Stomach smooth muscle (tissue), 2 donors: Measurements from ENCODE around the gene RGMA.

ENCODE experiments used
- H3K27ac ChIP-seq: one replicate; pipeline ENCODE4 v1.7.0; 2013; ENCODE audit warnings: mild to moderate bottlenecking, low read length, inconsistent platforms
- H3K27me3 ChIP-seq, 2 donors: one replicate each; pipeline ENCODE4 v1.7.0; 2013; ENCODE audit warnings: low read length in 2 of 2; ENCODE audit not compliant: insufficient read depth in 2 of 2, control insufficient read depth in 1 of 2
- H3K36me3 ChIP-seq, 2 donors: one replicate each; pipeline ENCODE4 v1.7.0; 2013; ENCODE audit warnings: low read length in 2 of 2; ENCODE audit not compliant: control insufficient read depth in 2 of 2, insufficient read depth in 2 of 2
- H3K4me1 ChIP-seq: one replicate; pipeline ENCODE4 v1.7.0; 2013; ENCODE audit warnings: low read length; ENCODE audit not compliant: control insufficient read depth, insufficient read depth
- H3K4me3 ChIP-seq, 2 donors: one replicate each; pipeline ENCODE4 v1.7.0; 2013; ENCODE audit warnings: low read length in 2 of 2
- H3K9ac ChIP-seq, 2 donors: one replicate each; pipeline ENCODE4 v1.7.0; 2013; ENCODE audit warnings: low read length in 2 of 2, mild to moderate bottlenecking in 1 of 2
- H3K9me3 ChIP-seq, 2 donors: one replicate each; pipeline ENCODE4 v1.7.0; 2013; ENCODE audit warnings: low read length in 2 of 2; ENCODE audit not compliant: control insufficient read depth in 2 of 2
- donor health status: healthy.
- donor health status: Pancreatic carcinoma.

The RGMA gene

DNA sequence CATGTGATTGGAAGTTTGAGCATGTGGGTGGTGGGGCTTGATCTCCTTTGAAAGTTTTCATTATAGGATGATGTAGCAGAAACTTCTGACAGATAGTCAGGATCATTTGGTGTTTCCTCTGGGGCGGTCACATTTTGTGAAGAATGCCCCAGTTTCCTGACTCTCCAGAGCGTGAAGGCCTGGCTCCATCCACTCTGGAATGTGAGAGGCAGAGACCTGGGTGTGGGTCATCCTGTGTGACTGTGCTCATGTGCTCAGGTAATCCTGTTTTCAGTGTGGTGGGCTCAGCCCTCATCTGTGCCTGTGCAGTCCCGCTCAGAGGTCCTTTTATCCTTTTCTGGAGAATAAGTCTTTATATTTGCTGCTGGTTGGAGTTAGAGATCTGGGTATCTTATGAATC, 81.0 kb downstream of the RGMA start:
- Histone ChIP-seq H3K4me3 (no peak overlapping the region), H3K4me1 (no peaks in the 10 kb centered on the region), H3K27me3 (no peaks in the 10 kb centered on the region), H3K27ac (no peak overlapping the region), H3K9me3 (no peaks in the 10 kb centered on the region), H3K9ac (no peak overlapping the region), H3K36me3 (peaks cover 57 to 64% of the 10 kb centered on the region in 2 donors)

DNA sequence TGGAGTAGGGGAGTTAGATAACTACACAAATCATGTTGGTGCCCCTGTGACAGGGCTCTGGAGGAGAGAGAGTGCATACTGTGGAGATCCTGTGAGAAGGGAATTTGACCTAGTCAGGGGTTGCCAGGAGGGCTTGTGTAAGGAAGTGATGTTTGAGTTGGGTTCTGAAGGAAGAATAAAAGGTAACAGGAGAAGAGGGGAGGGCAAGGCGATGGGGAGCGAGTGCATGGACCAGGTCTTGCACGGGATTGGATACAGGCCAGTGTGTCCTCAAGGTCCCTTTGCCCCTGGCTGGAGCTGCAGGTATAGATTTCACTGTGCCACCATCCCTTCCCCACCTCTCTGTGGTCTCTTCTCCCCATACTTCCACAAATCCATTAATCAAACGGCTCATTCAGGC, 83.9 kb downstream of the RGMA start:
- Histone ChIP-seq H3K27ac (no peak overlapping the region), H3K27me3 (no peaks in the 10 kb centered on the region), H3K9ac (no peak overlapping the region), H3K9me3 (no peaks in the 10 kb centered on the region), H3K4me1 (no peaks in the 10 kb centered on the region), H3K36me3 (peaks cover 44 to 65% of the 10 kb centered on the region in 2 donors), H3K4me3 (no peak overlapping the region)

DNA sequence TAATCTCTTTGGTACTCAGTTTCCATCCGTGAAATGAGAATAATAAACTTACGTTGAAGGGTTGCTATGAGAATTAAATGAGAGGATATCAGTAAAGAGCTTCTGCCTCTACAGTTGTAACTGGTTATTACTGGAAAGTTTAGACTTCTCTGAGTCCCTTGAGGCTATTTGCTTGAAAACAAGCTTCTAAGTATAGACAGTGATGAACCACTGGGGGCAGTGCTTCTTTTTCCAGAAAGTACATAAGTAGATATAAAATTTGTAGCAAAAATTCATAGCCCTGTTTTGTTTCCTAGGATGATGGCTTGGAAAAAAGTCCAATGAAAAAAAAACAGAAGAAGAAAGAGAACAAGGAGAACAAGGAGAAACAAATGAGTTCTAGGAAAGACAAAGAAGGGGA, 87.1 kb downstream of the RGMA start:
- Histone ChIP-seq H3K9me3 (no peaks in the 10 kb centered on the region), H3K9ac (no peak overlapping the region), H3K4me3 (no peak overlapping the region), H3K4me1 (no peaks in the 10 kb centered on the region), H3K27ac (no peak overlapping the region), H3K27me3 (no peaks in the 10 kb centered on the region), H3K36me3 (peaks cover 41 to 65% of the 10 kb centered on the region in 2 donors)

DNA sequence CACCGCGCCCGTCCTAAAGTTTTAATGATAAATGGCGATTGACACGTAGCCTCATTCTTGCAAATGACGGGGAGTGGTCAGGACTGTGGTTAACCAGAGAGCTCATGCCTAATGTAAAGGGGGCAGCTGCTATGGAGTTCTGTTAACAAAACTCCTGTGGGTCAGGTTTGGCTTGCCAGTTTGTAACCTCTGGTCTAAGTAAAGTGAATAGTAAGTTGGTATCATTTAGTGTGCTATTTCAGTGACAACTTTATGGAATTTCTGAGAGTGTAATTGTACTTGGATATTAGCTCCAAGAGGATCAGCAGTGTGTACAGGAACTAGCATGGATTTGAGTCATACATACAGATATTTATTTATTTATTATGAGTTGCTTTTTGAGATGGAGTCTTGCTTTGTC, 87.9 kb downstream of the RGMA start:
- H3K27ac ChIP-seq, result no peak overlapping the region
- H3K27me3 ChIP-seq, result no peaks in the 10 kb centered on the region
- no peak overlapping the region for H3K9ac ChIP-seq
- H3K4me1 ChIP-seq, result no peaks in the 10 kb centered on the region
- peaks cover 41 to 61% of the 10 kb centered on the region in 2 donors for H3K36me3 ChIP-seq
- no peaks in the 10 kb centered on the region for H3K9me3 ChIP-seq
- no peak overlapping the region for H3K4me3 ChIP-seq

DNA sequence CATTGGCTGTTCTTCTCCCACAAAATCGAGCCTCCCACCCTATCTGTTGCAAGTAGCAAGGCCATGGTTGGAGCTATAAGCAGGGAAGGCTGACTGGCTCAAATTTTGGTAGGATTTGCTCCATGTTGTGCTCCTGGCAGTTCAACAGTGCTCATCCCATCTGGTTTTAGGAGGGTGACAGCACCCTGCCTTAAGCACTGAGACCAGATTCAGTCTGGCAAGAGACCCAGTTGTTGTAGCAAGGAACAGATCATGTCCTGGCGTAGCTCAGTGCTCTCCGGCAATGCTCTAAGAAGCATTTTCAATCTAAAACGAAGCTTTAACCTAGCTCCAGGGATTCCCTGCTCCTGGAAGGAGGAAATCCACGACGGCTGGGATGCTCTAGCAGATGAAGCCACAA, 91.2 kb downstream of the RGMA start:
- no peak overlapping the region for H3K4me3 ChIP-seq
- no peak overlapping the region for H3K27ac ChIP-seq
- H3K9me3 ChIP-seq, result no peaks in the 10 kb centered on the region
- H3K27me3 ChIP-seq, result no peaks in the 10 kb centered on the region
- peaks cover 41 to 54% of the 10 kb centered on the region in 2 donors for H3K36me3 ChIP-seq
- H3K9ac ChIP-seq, result no peak overlapping the region
- no peaks in the 10 kb centered on the region for H3K4me1 ChIP-seq

DNA sequence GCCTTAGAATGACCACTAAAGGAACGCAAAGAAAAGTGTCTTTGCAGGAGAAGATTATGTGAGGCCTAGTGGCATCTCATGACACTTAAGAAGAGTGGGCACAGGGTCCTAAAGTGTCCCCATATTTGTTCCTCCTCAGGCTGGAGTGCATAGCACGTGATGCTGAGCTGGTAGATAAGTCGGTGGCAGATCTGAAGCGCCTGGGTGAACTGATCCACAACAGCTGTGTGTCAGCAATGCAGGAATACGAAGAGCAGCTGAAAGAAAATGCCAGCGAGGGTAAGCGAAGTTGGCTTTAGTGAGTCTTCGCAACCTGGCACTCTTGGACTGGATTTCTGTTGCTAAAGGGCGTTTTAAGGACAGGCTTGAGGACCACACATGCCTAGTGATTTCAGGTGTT, 96.3 kb downstream of the RGMA start:
- Histone ChIP-seq H3K9ac (no peak overlapping the region), H3K4me3 (no peak overlapping the region), H3K27ac (no peak overlapping the region), H3K9me3 (no peaks in the 10 kb centered on the region), H3K4me1 (no peaks in the 10 kb centered on the region), H3K27me3 (no peaks in the 10 kb centered on the region), H3K36me3 (peaks cover 42% of the 10 kb centered on the region in 2 donors)

DNA sequence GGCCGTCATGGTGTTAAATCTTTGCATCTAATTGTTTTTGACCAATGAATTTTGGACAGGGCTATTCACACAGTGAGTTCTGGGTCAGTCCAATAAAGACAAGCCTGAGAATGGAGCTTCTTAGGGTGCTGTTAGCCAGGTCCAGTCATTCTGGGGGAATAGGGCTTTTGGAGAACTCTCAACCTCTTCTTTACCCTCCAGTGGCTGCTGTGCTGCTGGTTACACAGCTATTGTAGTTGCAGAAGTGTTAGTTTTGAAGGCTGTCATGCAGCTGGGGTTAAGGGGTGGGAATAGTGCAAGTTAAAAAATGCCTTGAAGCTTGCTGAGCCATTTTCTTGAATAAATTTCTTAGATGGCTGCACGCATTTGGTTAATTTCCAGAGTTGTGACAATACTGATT, 99.0 kb downstream of the RGMA start:
- Histone ChIP-seq H3K9me3 (no peaks in the 10 kb centered on the region), H3K36me3 (peaks cover 33 to 41% of the 10 kb centered on the region in 2 donors), H3K4me1 (no peaks in the 10 kb centered on the region), H3K27ac (no peak overlapping the region), H3K4me3 (no peak overlapping the region), H3K9ac (no peak overlapping the region), H3K27me3 (no peaks in the 10 kb centered on the region)

DNA sequence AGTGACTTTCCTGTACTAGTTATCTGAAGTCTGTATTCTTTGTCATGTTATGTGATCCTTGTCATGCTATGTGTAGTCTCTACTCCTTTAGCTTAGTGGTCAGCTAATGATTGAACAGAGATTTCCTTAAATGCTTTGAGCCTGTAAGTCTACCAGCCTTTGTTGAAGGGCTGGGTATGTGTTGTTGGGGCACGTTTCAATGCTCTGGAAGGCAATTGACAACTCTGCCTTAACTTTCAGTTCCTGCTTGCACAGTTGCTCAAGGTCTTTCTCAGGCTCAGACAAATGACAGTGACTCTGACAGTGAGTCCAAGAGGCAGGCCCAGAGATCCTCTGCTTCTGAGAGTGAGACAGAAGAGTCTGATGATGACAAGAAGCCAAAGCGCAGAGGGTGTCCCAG, 99.5 kb downstream of the RGMA start:
- no peaks in the 10 kb centered on the region for H3K27me3 ChIP-seq
- H3K27ac ChIP-seq, result no peak overlapping the region
- no peak overlapping the region for H3K4me3 ChIP-seq
- H3K4me1 ChIP-seq, result no peaks in the 10 kb centered on the region
- H3K9me3 ChIP-seq, result no peaks in the 10 kb centered on the region
- no peak overlapping the region for H3K9ac ChIP-seq
- peaks cover 35 to 42% of the 10 kb centered on the region in 2 donors for H3K36me3 ChIP-seq
